ENCODE data around the gene GSAP.
A peak's percentile ranks its signal among the peaks of the same experiment; 100 is the strongest.

Gene GSAP

DNA sequence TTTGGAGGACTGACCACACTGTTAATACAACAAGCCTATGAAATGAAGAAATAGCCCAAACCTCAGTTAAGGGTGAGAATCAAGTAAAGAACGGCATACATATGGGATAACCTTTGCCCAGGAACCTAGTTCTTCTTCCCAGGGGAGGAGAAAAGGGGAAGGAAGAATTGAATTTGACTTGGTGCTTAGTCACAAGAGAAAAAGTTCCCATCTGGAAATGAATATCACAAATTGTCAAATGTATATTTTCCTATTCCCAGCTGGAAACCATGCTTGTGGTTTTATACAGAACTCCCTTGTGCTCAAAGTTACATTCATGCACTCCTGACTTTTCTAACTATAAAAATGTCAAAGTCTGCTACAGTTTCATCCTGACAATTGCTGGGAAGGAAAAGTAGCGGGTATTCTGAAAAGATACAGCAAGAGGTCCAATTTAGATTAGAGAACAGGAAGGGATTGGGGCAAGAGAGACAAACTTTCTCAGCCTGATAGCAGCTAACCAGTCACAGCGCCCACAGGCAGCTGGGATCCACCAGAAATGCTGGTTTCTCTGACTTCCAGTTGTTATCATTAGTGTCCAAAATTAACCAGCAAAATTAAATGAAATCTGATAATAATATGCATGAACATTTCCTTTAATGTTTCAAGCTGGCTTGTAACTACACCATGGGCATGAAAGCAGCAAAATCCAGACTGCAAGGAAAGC is 18.6 kb upstream of the GSAP start:
- peak; percentile 62 for DNase-seq

DNA sequence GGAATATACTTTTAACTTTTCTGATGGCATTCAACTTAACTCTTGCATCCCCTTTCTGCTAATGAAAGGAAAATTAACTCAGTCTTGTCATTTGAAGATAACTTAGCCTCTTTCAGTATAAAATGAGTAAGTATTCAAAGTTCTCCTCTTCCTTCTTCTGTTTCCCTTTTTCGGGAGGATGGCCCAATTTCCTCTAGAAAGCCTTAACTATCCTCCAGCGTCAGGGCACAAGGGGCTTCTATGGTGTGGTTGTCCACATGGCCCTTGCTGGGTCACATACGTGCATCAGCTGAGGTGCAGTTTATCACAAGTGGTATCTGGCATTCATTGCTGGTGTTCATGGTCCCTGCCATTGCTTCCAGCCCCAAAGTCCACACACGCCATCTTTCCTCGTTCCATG is 17.8 kb upstream of the GSAP start:
- DNase-seq: no peak

DNA sequence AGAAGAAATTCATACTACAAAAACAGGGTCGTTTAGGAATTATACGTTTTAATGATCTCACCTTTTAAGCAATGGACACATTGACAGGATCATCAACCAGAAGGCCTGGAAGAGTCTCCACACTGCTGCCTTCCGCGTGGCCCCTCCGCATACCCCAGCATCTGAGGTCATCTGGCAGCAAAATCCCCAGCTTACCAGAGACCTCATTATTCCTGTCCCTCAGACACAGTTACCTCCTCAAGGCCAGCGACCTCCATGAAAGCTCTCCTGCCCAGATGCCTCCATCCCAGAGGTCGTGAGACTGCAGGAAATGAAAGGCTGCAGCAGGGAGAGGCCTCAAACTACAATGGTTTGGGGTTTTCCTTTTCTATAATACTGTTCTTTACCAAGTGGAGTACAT is 14.8 kb upstream of the GSAP start:
- DNase-seq: no peak

DNA sequence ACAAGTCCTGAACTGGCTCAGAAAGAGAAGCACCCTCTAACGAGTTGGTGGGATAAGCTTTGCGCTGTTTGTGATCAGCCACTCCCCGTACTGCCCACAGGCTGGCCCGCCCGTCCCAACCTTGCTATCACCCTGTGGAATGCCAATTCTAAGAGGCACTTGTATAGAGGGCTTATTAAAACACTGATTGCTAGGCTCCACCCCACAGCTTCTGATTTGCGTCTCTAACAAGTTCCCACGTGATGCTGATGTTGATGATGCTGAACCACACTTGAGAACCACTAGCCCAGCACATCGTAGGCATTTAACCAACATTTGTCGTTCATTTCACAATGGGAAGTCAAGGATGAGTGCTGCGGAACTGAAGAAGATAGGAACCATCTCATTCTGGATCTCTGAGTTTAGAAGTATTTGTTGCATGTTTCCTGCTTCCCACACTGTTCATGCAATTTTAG is 12.7 kb upstream of the GSAP start:
- DNase-seq: no peak

DNA sequence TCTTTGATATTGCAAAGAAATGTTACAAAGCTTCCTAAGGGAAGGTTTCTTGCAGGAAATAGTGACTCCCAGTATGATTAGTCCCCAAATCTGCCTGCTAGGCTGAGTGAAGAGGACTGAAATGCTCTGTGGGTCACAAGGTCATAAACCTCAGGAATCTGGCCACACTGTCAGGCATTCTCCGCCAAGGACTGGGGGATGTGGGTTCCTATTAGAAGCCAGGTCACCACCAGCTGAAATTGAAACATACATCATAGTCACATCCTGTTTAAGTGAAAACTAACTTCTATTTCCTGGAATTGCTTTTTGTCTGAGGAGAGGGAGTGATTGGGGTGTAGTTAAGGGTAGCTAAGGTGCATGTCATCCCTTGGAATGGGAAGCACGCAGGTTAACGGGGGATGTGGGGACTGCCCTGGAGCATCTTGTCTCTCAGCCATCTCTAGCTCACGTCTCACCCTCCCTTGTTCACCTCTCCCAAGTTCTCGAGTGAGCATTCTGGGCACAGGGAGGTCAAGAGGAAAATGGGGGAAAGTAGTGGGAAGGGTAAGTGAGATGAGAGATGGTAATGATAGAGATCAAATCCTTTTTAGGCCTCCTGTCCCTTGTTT is 12.0 kb upstream of the GSAP start:
- peak; percentile 69 for DNase-seq

DNA sequence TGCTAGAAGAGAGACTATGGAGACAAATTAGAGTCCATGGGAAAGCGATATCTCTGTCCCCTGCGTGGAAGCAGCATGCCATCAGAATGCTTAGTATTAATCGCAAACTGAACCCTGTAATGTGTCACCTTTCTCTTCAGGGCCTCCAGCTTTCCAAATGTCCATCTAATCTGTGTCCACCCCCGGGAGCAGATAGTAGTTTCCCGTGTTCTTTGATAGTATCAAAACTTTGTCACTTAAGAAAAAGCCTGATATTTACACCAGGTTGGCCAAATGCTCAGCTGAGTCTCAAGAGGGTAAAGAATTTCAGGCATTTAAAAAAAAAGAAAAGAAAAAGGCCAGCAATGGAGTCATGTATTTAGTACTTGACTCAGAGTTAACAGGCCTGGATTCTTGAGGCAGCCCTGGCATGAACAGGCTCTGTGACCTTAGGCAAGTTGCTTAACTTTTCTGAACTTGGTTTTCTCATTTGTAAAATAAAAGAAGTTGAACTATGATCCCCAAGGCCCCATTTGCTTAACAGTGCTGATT is 10.4 kb upstream of the GSAP start:
- peak; percentile 57 for DNase-seq

DNA sequence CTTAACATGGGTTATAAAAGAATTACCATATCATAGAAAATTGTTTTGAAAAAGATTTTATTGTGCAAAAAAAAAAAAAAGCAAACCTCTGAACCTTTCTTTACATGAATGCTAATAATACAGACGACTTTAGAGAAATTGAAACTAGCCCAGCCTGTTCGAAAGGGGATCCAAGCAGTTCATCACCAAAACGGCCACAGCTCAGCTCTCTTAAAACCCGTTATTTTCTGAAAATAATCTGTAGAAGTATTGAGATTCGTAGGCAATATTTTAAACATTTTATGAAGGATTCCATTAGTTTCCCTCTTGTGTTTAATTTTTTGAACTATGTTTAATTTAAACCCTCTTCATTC is 9.9 kb upstream of the GSAP start:
- no peak for DNase-seq

DNA sequence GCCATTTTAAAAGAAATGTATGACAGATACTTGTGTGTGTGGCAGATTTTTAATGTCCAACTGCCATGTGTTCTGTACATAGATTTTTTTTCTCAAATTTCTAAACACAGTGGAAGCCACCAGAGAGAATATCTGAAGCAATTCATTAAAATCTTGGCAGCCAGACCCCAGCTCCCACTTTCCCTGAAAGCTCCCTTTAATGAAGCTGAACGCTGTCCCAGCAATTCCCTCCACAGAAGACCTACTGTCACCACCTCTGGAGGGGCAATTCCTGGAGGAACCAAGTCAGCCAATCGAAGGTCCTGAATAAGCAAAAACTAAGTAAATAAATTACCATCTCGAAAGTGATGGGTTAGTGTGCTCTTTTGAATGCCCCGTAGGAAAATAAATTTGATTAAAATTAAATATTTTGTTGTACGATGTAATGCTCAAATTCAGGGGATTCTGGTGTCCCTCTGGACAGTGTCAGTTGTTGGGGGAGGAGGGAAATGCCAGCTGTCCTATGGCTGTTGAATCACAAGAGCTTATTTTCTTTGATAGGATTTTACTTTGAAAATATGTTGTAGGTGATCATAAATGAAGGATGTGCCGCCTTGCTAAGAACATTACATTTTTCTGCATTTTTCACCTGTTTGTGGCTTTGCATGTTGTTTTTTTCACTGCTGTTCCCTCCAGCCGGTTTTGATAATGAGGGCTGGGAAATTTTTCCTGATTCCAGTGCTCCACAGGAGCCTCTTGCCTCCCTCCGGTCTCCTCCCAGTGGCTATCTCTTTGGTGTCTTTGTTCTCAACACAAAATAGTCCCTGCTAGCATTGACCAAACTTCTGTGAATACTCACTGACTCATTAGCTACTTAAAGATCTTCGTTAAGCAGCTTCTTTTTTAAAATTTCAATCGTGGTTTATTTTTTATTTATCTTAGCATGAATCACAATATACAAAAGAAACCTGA is 9.2 kb upstream of the GSAP start:
- peak; percentile 60 for DNase-seq

DNA sequence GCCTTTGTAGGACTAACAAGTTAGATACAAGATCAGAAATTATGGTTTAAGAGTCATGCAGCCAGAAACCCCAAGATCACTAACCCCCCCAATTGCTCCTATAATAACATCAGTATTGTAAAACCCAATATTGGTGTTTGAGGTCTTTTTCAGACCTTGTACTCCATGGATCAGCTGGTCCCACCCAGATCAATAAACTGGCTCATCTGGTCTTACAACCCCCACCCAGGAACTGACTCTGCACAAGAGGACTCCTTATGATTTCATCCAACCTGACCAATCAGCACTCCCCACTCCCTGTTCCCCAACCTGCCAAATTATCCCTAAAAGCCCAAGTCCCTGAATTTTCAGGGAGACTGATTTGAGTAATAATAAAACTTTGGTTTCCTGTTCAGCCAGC is 6.4 kb upstream of the GSAP start:
- no peak for DNase-seq

DNA sequence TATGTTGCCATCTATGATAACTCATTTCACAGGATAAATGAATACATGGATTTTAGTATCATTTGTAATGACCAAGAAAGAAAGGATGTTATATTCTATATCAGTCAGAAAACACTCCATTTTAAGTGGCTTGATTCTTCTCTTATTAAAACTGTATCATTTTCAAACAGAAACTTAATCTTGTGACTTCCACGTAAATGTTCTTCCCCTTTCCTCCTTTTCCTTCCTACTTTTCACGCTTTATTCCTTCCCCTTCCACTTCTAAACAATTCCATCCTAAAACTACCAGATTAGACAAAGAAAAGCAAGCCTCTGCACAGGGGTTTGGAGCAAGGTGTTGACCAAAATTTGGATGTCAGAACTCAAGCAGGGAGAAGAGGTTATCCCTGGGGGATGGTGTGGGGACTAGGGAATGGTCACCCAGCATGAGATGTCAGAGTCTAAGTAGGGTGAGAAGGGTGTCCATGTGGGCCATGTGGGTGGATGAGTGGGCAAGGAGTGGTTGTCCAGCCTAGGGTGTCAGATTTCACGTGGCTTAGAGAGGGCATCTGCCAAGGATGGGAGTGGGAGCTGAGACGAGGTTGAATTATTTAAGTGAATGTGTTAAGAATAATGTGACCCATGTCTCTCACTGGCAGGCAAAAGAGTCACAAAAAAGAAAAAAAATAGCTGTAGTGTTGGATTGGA is 5.0 kb upstream of the GSAP start:
- no peak for DNase-seq

DNA sequence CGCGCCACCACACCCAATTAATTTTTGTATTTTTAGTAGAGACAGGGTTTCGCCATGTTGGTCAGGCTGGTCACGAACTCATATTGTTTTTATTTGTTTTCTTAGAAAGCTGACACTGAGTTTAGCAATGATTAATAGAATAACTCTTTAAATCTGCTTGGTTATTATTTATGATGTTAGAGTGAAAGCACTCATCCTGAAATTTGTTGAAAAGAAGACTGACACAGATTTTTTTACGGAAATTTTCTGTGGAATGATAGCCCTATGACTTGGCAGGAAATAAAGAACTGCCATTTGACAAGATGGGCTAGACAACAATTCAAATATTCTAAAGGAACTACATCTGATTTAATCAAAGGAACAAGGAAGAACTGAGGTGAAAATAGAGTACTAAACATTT is 4.3 kb upstream of the GSAP start:
- no peak for DNase-seq

DNA sequence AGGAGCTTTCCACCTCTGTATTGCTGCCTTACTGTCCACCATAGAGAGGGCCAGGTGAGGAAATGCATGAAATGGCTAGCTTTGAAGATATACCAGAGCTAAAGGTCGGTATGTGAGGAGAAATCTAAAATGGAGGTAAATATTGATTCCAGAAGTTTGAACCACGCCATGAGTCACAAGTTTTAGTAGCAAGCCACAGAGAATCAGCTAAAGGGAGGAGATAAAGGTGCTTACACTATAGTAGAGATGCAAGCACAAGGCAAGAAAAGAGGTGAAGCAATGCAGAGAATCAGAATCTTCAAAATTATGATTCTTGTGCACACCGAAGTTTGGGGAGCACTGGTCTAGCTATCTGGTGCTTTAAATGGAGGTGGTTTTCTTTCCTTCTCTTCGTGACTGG is 3.0 kb upstream of the GSAP start:
- no peak for DNase-seq

DNA sequence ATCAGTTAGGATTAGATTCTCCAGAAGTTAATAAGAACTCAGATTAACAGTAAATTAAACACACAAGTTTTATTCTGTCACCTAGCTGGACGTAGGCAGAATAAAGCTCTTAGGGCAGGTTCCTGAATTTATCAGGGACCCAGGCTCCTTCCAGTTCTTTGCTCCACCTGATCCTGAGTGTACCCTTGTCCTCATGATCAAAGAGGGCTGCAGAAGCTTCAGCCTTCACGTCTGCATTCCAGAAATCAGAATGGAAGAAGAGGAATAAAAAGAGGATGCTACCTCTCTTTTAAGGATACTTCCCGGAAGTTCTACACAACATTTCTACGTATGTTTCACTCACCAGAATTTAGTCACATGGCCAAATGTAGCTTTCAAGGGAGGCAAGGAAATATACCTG is 1.7 kb upstream of the GSAP start:
- DNase-seq: no peak

DNA sequence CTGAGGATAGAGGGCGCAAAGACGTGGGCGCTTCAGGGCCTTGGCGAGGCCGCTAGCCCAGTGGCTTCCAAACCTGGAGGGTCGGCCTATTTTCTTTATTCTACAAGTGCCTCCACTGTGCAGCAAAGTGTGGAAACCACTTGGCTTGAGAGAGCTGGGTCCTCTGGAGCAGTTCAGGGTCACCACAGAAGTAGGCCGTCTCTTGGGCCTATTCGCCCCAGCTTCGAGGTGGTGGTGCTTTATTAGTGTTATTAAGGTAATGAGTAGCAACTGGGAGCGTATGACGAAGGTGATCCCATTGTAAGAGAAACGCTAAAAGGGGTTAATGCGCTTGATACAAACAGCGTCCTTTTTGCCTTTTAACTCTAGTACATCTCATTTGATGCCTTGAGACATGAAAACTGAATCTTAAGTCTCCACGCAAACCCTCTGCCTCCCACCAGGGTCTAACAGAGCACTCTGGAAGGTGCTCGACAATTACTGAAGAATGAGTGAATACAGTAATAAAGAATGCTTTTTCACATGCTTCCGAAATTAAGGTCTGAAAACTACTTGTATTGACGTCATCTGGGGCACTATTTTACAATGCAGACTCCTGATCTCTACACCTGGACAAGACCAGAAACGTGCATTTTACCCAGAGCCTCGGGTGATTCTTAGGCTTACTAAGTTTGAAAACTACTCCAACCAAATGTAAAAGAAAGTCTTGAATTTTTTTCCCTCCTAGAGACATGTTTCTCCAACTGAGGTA is 647 bp upstream of the GSAP start:
- DNase-seq: no peak

DNA sequence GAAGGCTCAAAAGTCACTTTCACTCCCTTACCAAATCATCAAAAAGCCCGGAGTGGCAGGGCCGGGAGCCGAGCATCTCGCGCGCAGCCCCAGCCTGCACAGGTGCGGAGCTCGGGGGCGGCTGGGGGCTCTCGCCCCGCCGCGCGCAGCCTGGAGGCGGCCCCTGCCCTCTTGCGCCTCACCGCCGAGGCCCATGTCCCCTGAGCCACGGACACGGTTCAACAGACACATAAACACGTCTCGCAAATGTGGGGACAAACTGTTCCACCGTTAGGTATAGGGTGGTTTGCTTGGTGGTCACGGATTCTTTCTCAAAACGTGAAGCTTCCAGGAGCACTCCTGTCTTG is 700 bp downstream of the GSAP start:
- no peak for DNase-seq

DNA sequence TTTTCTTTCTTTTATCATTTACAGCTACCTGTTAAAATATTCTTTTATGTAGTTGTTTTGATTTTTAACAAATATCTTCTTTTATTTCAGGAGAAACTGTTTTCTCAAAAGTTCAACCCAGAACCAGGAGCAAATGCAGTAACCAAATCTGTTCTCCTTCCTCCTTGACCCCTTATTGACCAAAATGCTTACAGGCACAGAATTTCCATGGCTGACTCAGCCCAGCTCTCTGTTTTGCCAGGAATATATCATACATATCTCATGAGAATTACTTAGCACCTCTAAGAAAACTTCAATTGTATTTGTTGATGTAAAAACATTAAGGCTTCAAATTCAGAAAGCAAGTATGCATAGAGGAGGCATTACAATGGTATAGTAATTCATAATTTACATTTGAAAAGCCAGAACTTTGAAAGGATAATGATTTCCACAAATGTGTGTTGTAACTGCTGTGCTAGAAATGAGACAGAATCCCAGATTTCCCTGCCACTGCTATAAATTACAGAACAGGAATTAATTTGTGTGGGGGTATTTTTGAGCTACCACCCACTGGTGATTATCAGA is 2.2 kb downstream of the GSAP start:
- DNase-seq: peak; percentile 12

DNA sequence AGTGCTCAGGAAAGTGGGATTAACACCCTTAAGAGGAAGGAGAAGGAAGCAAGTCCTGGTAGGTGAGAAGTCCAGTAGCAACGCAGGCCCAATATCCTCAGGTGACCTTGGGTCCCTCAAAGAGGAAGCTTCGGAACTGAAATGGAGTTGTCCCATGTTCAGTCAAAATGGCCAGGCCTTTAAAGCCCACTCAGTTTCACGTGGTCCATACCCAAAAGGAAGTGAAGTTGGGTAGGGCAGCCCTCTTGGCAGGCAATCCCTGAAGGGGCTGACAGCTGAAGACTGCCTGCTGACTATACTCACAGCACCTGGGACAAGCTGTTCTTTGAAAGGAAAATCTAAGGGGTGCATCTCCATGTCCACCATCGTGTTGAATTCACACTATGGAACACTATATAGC is 3.0 kb downstream of the GSAP start:
- DNase-seq: no peak

DNA sequence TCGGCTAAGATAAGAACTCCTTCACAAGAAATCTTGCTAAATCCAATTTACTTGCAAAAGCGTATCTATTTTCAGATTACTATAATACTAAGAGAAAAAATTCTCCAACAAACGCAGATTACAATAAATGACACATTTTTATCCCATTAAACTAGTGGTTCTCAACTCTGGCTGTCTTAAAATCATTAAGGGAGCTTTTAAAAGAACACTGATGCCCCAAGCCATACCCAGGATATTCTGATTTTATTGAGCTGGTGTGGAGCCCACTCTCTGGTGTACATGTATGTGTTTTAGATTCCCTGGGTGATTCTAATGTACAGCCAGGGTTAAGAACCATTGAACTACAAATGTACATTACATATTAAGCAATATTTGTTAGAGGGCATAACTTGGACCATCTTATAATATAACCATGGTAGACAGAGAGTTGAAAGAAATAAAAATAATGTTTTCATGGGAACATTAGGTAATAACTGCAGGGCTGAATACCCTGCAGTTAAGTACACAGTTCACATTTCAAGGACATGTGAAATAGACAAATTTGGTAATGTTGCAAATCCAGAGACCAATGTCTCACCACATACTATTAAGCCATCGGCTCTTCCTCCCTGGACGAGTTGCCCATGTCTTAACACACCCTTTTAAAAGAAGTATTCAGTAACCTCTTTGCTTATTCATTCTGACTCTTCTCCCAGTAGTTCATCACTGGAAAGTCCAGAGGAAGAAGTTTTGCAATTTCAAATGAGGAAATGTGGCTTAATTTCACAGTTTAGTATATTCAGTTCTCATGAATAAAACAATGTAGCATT is 6.2 kb downstream of the GSAP start:
- DNase-seq: peak; percentile 73

DNA sequence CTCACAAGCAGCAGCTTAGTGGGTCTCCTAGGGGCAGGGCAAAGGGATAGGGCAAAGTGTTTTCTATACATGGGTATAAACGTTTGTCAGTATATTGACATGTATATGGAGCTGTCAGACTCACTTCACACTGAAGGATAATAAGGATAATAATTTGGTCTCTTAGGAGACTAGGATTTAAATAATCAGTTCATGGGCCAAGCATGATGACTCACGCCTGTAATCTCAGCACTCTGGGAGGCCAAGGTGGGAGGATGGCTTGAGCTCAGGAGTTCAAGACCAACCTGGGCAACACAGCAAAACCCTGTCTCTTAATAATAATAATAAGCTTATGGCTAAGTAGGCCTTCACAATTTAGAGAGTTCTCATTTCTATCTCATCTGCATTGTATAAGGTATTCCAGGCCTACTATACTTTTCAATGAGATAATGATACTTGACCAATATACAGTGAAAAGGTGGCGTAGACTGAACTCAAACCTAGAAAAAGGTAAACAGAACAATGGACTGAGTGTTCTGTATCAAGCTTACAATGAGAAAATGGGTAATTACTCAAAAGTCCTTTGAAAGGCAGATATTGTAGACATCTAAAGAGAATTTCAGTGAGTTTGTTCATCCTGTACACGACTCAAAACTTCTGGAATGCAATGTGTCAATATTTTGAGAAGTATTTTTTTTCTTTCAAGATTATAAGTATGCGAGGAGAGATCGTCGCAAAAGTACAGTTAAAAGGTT is 7.0 kb downstream of the GSAP start:
- peak; percentile 48 for DNase-seq

DNA sequence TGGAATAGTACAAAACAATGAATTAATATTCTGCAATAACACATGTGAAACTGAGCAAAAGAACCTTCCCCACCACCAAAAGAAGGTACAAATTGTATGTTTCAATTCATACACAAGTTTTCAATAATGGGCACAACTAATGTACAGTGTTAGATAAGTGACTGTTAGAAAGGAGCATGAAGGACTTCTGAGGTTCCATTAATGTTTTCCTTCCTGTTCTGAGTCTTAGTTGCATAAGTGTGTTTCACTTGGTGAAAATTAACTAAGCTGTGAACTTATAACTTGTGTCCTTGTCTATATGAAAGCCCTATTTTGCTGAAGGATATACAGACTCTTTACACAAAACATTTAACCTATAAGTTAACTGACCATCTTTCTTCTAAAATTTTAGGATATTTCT is 8.2 kb downstream of the GSAP start:
- DNase-seq: no peak
